Keratinocyte (primary cell): ENCODE results near the gene NMRAL1. TPM values are rescaled to one million over a fixed set of nuclear protein-coding genes. Genes with fewer than 3 reads are reported as not detected.

Experiments
- DNase-seq: peaks from one replicate; pipeline ENCODE4 v3.0.0-alpha.2; 2011; ENCODE audit warnings: low read depth, missing footprints, low spot score
- FAIRE-seq: peaks from 2 replicates; lab custom pipeline; 2011; peaks lifted over from hg19 to GRCh38; lab: Jason Lieb, UNC
- H2AFZ ChIP-seq: 2 replicates; pipeline ENCODE4 v1.6.0; 2012; ENCODE audit warnings: low read length, control low read depth, inconsistent platforms; ENCODE audit not compliant: control insufficient read depth
- H3K27ac ChIP-seq: 2 replicates; pipeline ENCODE4 v1.5.1; 2011; ENCODE audit warnings: low read length; ENCODE audit not compliant: control insufficient read depth, insufficient read depth
- H3K27me3 ChIP-seq: 3 replicates; pipeline ENCODE4 v1.6.0; 2011; ENCODE audit warnings: low read length; ENCODE audit not compliant: control insufficient read depth, insufficient read depth; ENCODE audit errors: extremely low read depth
- H3K36me3 ChIP-seq, 2 experiments: 2 replicates in 1 of 2; 3 replicates in 1 of 2; pipeline ENCODE4 v1.5.1; 2011; ENCODE audit warnings: low read length in 2 of 2, mild to moderate bottlenecking in 1 of 2; ENCODE audit not compliant: control insufficient read depth in 2 of 2, insufficient read depth in 2 of 2; ENCODE audit errors: extremely low read depth in 1 of 2
- H3K4me1 ChIP-seq: 3 replicates; pipeline ENCODE4 v1.5.1; 2011; ENCODE audit warnings: low read length; ENCODE audit not compliant: control insufficient read depth, insufficient read depth; ENCODE audit errors: extremely low read depth
- H3K4me2 ChIP-seq: 3 replicates; pipeline ENCODE4 v1.6.0; 2011; ENCODE audit warnings: low read depth, low read length; ENCODE audit not compliant: control insufficient read depth, insufficient read depth; ENCODE audit errors: extremely low read depth
- H3K4me3 ChIP-seq, 3 experiments: fragments of 200-600 bp in 1 of 3; sonication (generic) in 1 of 3; 2 replicates in 2 of 3; 3 replicates in 1 of 3; pipeline ENCODE4 v1.5.1; 2011 to 2016; ENCODE audit warnings: low read length in 3 of 3, mild to moderate bottlenecking in 3 of 3, control low read depth in 2 of 3, inconsistent platforms in 1 of 3, low read depth in 1 of 3, mixed read lengths in 1 of 3, mixed run types in 1 of 3, moderate library complexity in 1 of 3; ENCODE audit not compliant: control insufficient read depth in 2 of 3, insufficient read depth in 2 of 3; ENCODE audit errors: extremely low read depth in 1 of 3
- H3K79me2 ChIP-seq: 2 replicates; pipeline ENCODE4 v1.6.0; 2012; ENCODE audit warnings: low read length; ENCODE audit not compliant: control insufficient read depth, insufficient read depth
- H3K9ac ChIP-seq: 3 replicates; pipeline ENCODE4 v1.6.0; 2011; ENCODE audit warnings: low read length; ENCODE audit not compliant: control insufficient read depth, insufficient read depth; ENCODE audit errors: extremely low read depth
- H3K9me1 ChIP-seq: 3 replicates; pipeline ENCODE4 v1.6.0; 2011; ENCODE audit warnings: low read length; ENCODE audit not compliant: control insufficient read depth, insufficient read depth; ENCODE audit errors: extremely low read depth
- H3K9me3 ChIP-seq: 2 replicates; pipeline ENCODE4 v1.5.1; 2012; ENCODE audit warnings: low read depth, low read length; ENCODE audit not compliant: control insufficient read depth
- H4K20me1 ChIP-seq: 3 replicates; pipeline ENCODE4 v1.6.0; 2011; ENCODE audit warnings: low read length; ENCODE audit not compliant: control insufficient read depth, insufficient read depth; ENCODE audit errors: extremely low read depth
- CTCF ChIP-seq, 3 experiments: IDR thresholded peaks in 1 of 3; conservative IDR thresholded peaks in 1 of 3; optimal IDR thresholded peaks in 1 of 3; 2 replicates in 2 of 3; 3 replicates in 1 of 3; pipeline versions ENCODE3 to v1.5.1; 2011; ENCODE audit warnings: low read length in 3 of 3, mild to moderate bottlenecking in 3 of 3, moderate library complexity in 2 of 3, control low read depth in 1 of 3, inconsistent platforms in 1 of 3; ENCODE audit not compliant: insufficient read depth in 2 of 3; ENCODE audit errors: extremely low read depth in 1 of 3
- EZH2 ChIP-seq: IDR thresholded peaks from one replicate; pipeline ENCODE4 v1.6.1; 2012; ENCODE audit warnings: inconsistent platforms, mild to moderate bottlenecking, low read length, moderate library complexity
- dilution Hi-C: fragments of 300-500 bp; cut with MboI; formaldehyde crosslinking; loops from one replicate; pipeline ENCODE4 v1.7.0; 2020; ENCODE audit warnings: low sequenced_read_pairs; ENCODE audit not compliant: extremely low pct_ligation_motif_present
- polyA plus RNA-seq, 5 experiments: library from polyadenylated mRNA; depleted of rRNA in 3 of 5; stranded (reverse) in 3 of 5; stranded (forward) in 1 of 5; unstranded in 1 of 5; fragments of >200 nt; gene quantifications; 1 replicate in 1 of 5; 2 replicates in 3 of 5; 3 replicates in 1 of 5; pipeline versions ENCODE4 v1.2.1 to v1.2.3, GENCODE V29; 2011 to 2012; ENCODE audit warnings: missing spikeins in 2 of 5, low read depth in 1 of 5, low replicate concordance in 1 of 5

NMRAL1 gene
- polyA plus RNA-seq, 1 donor (not counting 4 experiments of a cell fraction or from before 2014, with no cell fraction given): 39.5 TPM

- dilution Hi-C loops: no loop called here
- H3K4me2 ChIP-seq: peak overlapping the region; percentile 99
- no peak for FAIRE-seq
- H3K9ac ChIP-seq: peak overlapping the region; percentile 94
- H3K79me2 ChIP-seq: peaks cover 55% of the 10 kb centered on the region
- DNase-seq: no peak
- H3K36me3 ChIP-seq: peaks cover 3 to 9% of the 10 kb centered on the region in 2 experiments
- H3K27me3 ChIP-seq: no peaks in the 10 kb centered on the region
- H3K9me3 ChIP-seq: no peaks in the 10 kb centered on the region
- TF ChIP-seq EZH2: no peak
- TF ChIP-seq CTCF (optimal IDR thresholded peaks at IDR 0.05 in 1 of 3, IDR thresholded peaks at IDR 0.05 in 1 of 3, conservative IDR thresholded peaks at IDR 0.05 in 1 of 3; ENCODE audit: extremely low read depth in 1 of 3, insufficient read depth in 2 of 3, low read length in 3 of 3): no peak
- H2AFZ ChIP-seq: no peak overlapping the region
- peak overlapping the region; percentile 99 for H3K27ac ChIP-seq
- no peaks in the 10 kb centered on the region for H4K20me1 ChIP-seq
- peaks cover 21% of the 10 kb centered on the region for H3K4me1 ChIP-seq
- H3K9me1 ChIP-seq: no peaks in the 10 kb centered on the region
- peak overlapping the region; percentile 91 to 99 (median 95) for H3K4me3 ChIP-seq
Measured at GRCh38 chr16:4426722-4427372, 47.6 kb downstream of the NMRAL1 start.

- Histone ChIP-seq H3K9ac (peak overlapping the region; percentile 94), H3K27me3 (no peaks in the 10 kb centered on the region), H3K4me3 (peak overlapping the region; percentile 91 to 99 (median 95)), H4K20me1 (no peaks in the 10 kb centered on the region), H3K9me3 (no peaks in the 10 kb centered on the region), H3K4me1 (peaks cover 21% of the 10 kb centered on the region), H3K36me3 (peaks cover 2 to 6% of the 10 kb centered on the region in 2 experiments), H3K4me2 (peak overlapping the region; percentile 99), H3K79me2 (peaks cover 53% of the 10 kb centered on the region), H3K9me1 (no peaks in the 10 kb centered on the region), H3K27ac (peak overlapping the region; percentile 99), H2AFZ (peak overlapping the region; percentile 77)
- FAIRE-seq (no peak), DNase-seq (no peak)
- dilution Hi-C loops: no loop called here
- TF ChIP-seq CTCF (optimal IDR thresholded peaks at IDR 0.05 in 1 of 3, IDR thresholded peaks at IDR 0.05 in 1 of 3, conservative IDR thresholded peaks at IDR 0.05 in 1 of 3; ENCODE audit: extremely low read depth in 1 of 3, insufficient read depth in 2 of 3, low read length in 3 of 3): no peak
- TF ChIP-seq EZH2: no peak
Measured at GRCh38 chr16:4426021-4426684, 48.3 kb downstream of the NMRAL1 start.
